GM23338 (cell line): ENCODE data around the gene TM7SF3. TPM values are rescaled to one million over a fixed set of nuclear protein-coding genes. Genes with fewer than 3 reads are reported as not detected.
"Not testable (repeated sequence)": the region's sequence is repeated elsewhere in the genome, so short reads cannot be mapped to it uniquely, and the experiment has no call there.

ENCODE experiments used
- ATAC-seq: fragments of 200-7000 bp; cut with Tn5 transposase; 3 replicates; pipeline ENCODE4 v1.9.1; 2020
- DNase-seq: peaks from one replicate; pipeline ENCODE4 v3.0.0-alpha.2; 2015; ENCODE audit warnings: low spot score
- H2AFZ ChIP-seq: fragments of 200-600 bp; sonication (generic); 2 replicates; pipeline ENCODE4 v1.8.0; 2016; ENCODE audit warnings: antibody characterized with exemption, mild to moderate bottlenecking, moderate library complexity
- H3F3A ChIP-seq: fragments of 200-600 bp; sonication (generic); replicated peaks from 2 replicates; pipeline ENCODE4 v1.8.0; 2017; ENCODE audit warnings: antibody characterized with exemption, mixed run types, low read depth
- H3K27ac ChIP-seq: fragments of 200-600 bp; sonication (generic); 2 replicates; pipeline ENCODE4 v1.6.1; 2016; ENCODE audit warnings: low read depth
- H3K27me3 ChIP-seq: fragments of 200-600 bp; sonication (generic); 2 replicates; pipeline ENCODE4 v1.8.0; 2016; ENCODE audit warnings: mild to moderate bottlenecking, mixed run types, moderate library complexity; ENCODE audit not compliant: insufficient read depth
- H3K36me3 ChIP-seq: fragments of 200-600 bp; sonication (generic); 2 replicates; pipeline ENCODE4 v1.8.0; 2016; ENCODE audit warnings: mild to moderate bottlenecking; ENCODE audit not compliant: insufficient read depth
- H3K4me1 ChIP-seq: fragments of 200-600 bp; sonication (generic); 2 replicates; pipeline ENCODE4 v1.8.0; 2016; ENCODE audit warnings: mild to moderate bottlenecking, moderate library complexity; ENCODE audit not compliant: insufficient read depth
- H3K4me2 ChIP-seq: fragments of 200-600 bp; sonication (generic); 2 replicates; pipeline ENCODE4 v1.7.1; 2017; ENCODE audit warnings: mixed run types
- H3K4me3 ChIP-seq: fragments of 200-600 bp; sonication (generic); 2 replicates; pipeline ENCODE4 v1.6.1; 2016; ENCODE audit warnings: mixed run types
- H3K79me2 ChIP-seq: fragments of 200-600 bp; sonication (generic); replicated peaks from 2 replicates; pipeline ENCODE4 v1.8.0; 2017; ENCODE audit warnings: mild to moderate bottlenecking; ENCODE audit not compliant: insufficient read depth
- H3K9me2 ChIP-seq: fragments of 200-600 bp; sonication (generic); 2 replicates; pipeline ENCODE4 v1.8.0; 2017; ENCODE audit not compliant: insufficient read depth
- H4K20me1 ChIP-seq: fragments of 200-600 bp; sonication (generic); replicated peaks from 2 replicates; pipeline ENCODE4 v1.8.0; 2017; ENCODE audit warnings: mild to moderate bottlenecking; ENCODE audit not compliant: insufficient read depth
- H3K27ac Mint-ChIP-seq: 2 replicates; pipeline ENCODE4 v1.8.0; 2020; ENCODE audit warnings: inconsistent platforms, mild to moderate bottlenecking, moderate library complexity, mixed read lengths
- H3K27me3 Mint-ChIP-seq: 3 replicates; pipeline ENCODE4 v1.8.0; 2022; ENCODE audit warnings: low read depth, mild to moderate bottlenecking, moderate library complexity, mixed read lengths, inconsistent platforms; ENCODE audit not compliant: insufficient read depth, poor library complexity
- H3K36me3 Mint-ChIP-seq: 3 replicates; pipeline ENCODE4 v1.8.0; 2021; ENCODE audit warnings: low read depth, mild to moderate bottlenecking, inconsistent platforms, moderate library complexity, mixed read lengths
- H3K4me1 Mint-ChIP-seq: 3 replicates; pipeline ENCODE4 v1.8.0; 2020; ENCODE audit warnings: mild to moderate bottlenecking, inconsistent platforms, mixed read lengths
- H3K4me3 Mint-ChIP-seq: 3 replicates; pipeline ENCODE4 v1.8.0; 2021; ENCODE audit warnings: moderate library complexity, mild to moderate bottlenecking, inconsistent platforms, mixed read lengths
- H3K9me3 Mint-ChIP-seq: 3 replicates; pipeline ENCODE4 v1.8.0; 2020; ENCODE audit warnings: moderate library complexity, mild to moderate bottlenecking, inconsistent platforms, mixed read lengths
- CREB1 ChIP-seq: fragments of 250-450 bp; sonication (Bioruptor Pico); IDR thresholded peaks from 2 replicates; pipeline ENCODE4 v1.5.0; 2020; ENCODE audit warnings: low read depth, mild to moderate bottlenecking, moderate library complexity
- CTCF ChIP-seq, 2 experiments: fragments of 200-600 bp in 1 of 2; sonication (generic) in 1 of 2; conservative IDR thresholded peaks; 2 replicates each; pipeline versions ENCODE4 v1.5.1 to v1.6.1; 2016 to 2017; ENCODE audit warnings: antibody characterized with exemption in 2 of 2, low read depth in 2 of 2, mild to moderate bottlenecking in 2 of 2, moderate library complexity in 1 of 2
- ETS1 ChIP-seq: IDR thresholded peaks from 2 replicates; pipeline ENCODE4 v1.6.1; 2016; ENCODE audit warnings: antibody characterized with exemption
- EZH2 ChIP-seq: fragments of 200-600 bp; sonication (generic); IDR thresholded peaks from one replicate; pipeline ENCODE4 v1.8.0; 2017; ENCODE audit warnings: antibody characterized with exemption, mild to moderate bottlenecking, low read depth; ENCODE audit not compliant: unreplicated experiment
- EZH2phosphoT487 ChIP-seq: fragments of 200-600 bp; sonication (generic); IDR thresholded peaks from one replicate; pipeline ENCODE4 v1.8.1; 2018; ENCODE audit warnings: antibody characterized with exemption; ENCODE audit not compliant: unreplicated experiment
- JUNB ChIP-seq: IDR thresholded peaks from one replicate; pipeline ENCODE4 v1.6.1; 2016; ENCODE audit warnings: antibody characterized with exemption; ENCODE audit not compliant: unreplicated experiment
- NANOG ChIP-seq: IDR thresholded peaks from 2 replicates; pipeline ENCODE4 v1.6.1; 2016; ENCODE audit warnings: antibody characterized with exemption, borderline replicate concordance
- POLR2AphosphoS5 ChIP-seq: IDR thresholded peaks from 2 replicates; pipeline ENCODE4 v1.6.1; 2016; ENCODE audit warnings: antibody characterized with exemption, low read depth
- REST ChIP-seq: IDR thresholded peaks from one replicate; pipeline ENCODE4 v1.6.1; 2018; ENCODE audit warnings: antibody characterized with exemption; ENCODE audit not compliant: unreplicated experiment
- STAT1 ChIP-seq: IDR thresholded peaks from one replicate; pipeline ENCODE4 v1.6.1; 2016; ENCODE audit warnings: antibody characterized with exemption; ENCODE audit not compliant: unreplicated experiment
- ZNF114 ChIP-seq: fragments of 250-450 bp; sonication (Bioruptor Pico); IDR thresholded peaks from 2 replicates; pipeline ENCODE4 v1.5.0; 2020; ENCODE audit warnings: mild to moderate bottlenecking, moderate library complexity
- ZNF331 ChIP-seq: fragments of 250-450 bp; sonication (Bioruptor Pico); IDR thresholded peaks from 2 replicates; pipeline ENCODE4 v1.5.0; 2020; ENCODE audit warnings: low read depth, mild to moderate bottlenecking, moderate library complexity
- polyA plus RNA-seq: library from polyadenylated mRNA; unstranded; fragments of >200 nt; fragmentation: Nextera tagmentation; extraction: Ambion mirVana; gene quantifications from 2 replicates; pipeline ENCODE4 v1.2.1, GENCODE V29; 2016
- total RNA-seq: library from RNA; depleted of rRNA; stranded (reverse); fragments of >200 nt; shearing (Covaris generic); gene quantifications from 2 replicates; pipeline ENCODE4 v1.2.3, GENCODE V29; 2014

Gene TM7SF3
- total and polyA plus RNA-seq, 2 experiments from 2014 or later, result 30.3 to 121 TPM

- not testable (repeated sequence) for DNase-seq, H3K9me3 Mint-ChIP-seq, H3F3A ChIP-seq, H3K4me1 ChIP-seq, H3K4me2 ChIP-seq, H3K27ac Mint-ChIP-seq, H3K4me3 ChIP-seq, H3K9me2 ChIP-seq, ATAC-seq, H3K27me3 ChIP-seq, H3K4me1 Mint-ChIP-seq, H4K20me1 ChIP-seq, H3K27me3 Mint-ChIP-seq, H3K4me3 Mint-ChIP-seq, H3K27ac ChIP-seq, H2AFZ ChIP-seq, H3K79me2 ChIP-seq
- peaks cover 24% of the 10 kb centered on the region for H3K36me3 Mint-ChIP-seq
- H3K36me3 ChIP-seq, result peaks cover 24% of the 10 kb centered on the region; the same call in 1 of the 2 replicates
Observed at GRCh38 chr12:26961391-26961790, 52.8 kb downstream of the TM7SF3 start.

- H3K9me3 Mint-ChIP-seq, result no peaks in the 10 kb centered on the region
- H3K27ac ChIP-seq, result no peak overlapping the region
- no peak for ATAC-seq
- H3K4me2 ChIP-seq, result no peak overlapping the region
- no peak overlapping the region for H2AFZ ChIP-seq
- H3K36me3 ChIP-seq, result peaks cover 7% of the 10 kb centered on the region; the same call in 1 of the 2 replicates
- H3K79me2 ChIP-seq, result peaks cover 42% of the 10 kb centered on the region
- H3K9me2 ChIP-seq, result no peaks in the 10 kb centered on the region
- H3K4me1 ChIP-seq, result no peaks in the 10 kb centered on the region
- H3K27ac Mint-ChIP-seq, result no peak overlapping the region
- no peaks in the 10 kb centered on the region for H4K20me1 ChIP-seq
- no peak overlapping the region for H3K4me3 Mint-ChIP-seq
- no peak overlapping the region for H3K4me3 ChIP-seq
- H3K4me1 Mint-ChIP-seq, result no peaks in the 10 kb centered on the region; the same call in 2 of the 3 replicates
- no peaks in the 10 kb centered on the region for H3K27me3 ChIP-seq
- no peak for DNase-seq
- H3K36me3 Mint-ChIP-seq, result peaks cover 22% of the 10 kb centered on the region
- no peaks in the 10 kb centered on the region for H3F3A ChIP-seq
- H3K27me3 Mint-ChIP-seq, result no peaks in the 10 kb centered on the region
- TF ChIP-seq ZNF331, result no peak
- no peak for TF ChIP-seq REST
- no peak for TF ChIP-seq EZH2
- no peak for TF ChIP-seq CTCF (conservative IDR thresholded peaks at IDR 0.05; ENCODE audit: low read depth in 2 of 2)
- TF ChIP-seq ZNF114 (CRISPR knock-in tag), result no peak
- TF ChIP-seq NANOG, result no peak
- no peak for TF ChIP-seq CREB1
- TF ChIP-seq POLR2AphosphoS5, result no peak
- TF ChIP-seq EZH2phosphoT487, result no peak
- TF ChIP-seq ETS1, result no peak
- no peak for TF ChIP-seq STAT1
- TF ChIP-seq JUNB, result no peak
Observed at GRCh38 chr12:26954027-26954426, 60.2 kb downstream of the TM7SF3 start.
